Measurements from ENCODE around the gene PTPN1.

Gene PTPN1

GRCh38 chr20:50514750-50515149 is 4.6 kb downstream of the PTPN1 start:
- no peak for DNase-seq

GRCh38 chr20:50515471-50516106 is 5.4 kb downstream of the PTPN1 start:
- no peak for DNase-seq

- no peak for DNase-seq
Observed at GRCh38 chr20:50516180-50516934, 6.2 kb downstream of the PTPN1 start.

- DNase-seq, result no peak
Observed at GRCh38 chr20:50516935-50517816, 7.0 kb downstream of the PTPN1 start.

GRCh38 chr20:50517817-50518154 is 7.6 kb downstream of the PTPN1 start:
- no peak for DNase-seq

- no peak for DNase-seq
Observed at GRCh38 chr20:50518270-50518721, 8.1 kb downstream of the PTPN1 start.

GRCh38 chr20:50519036-50519762 is 9.0 kb downstream of the PTPN1 start:
- DNase-seq, result no peak

GRCh38 chr20:50520222-50520880 is 10.2 kb downstream of the PTPN1 start:
- DNase-seq, result no peak

GRCh38 chr20:50521221-50522052 is 11.3 kb downstream of the PTPN1 start:
- DNase-seq, result no peak

- no peak for DNase-seq
Observed at GRCh38 chr20:50522053-50522674, 12.0 kb downstream of the PTPN1 start.

GRCh38 chr20:50523552-50524167 is 13.5 kb downstream of the PTPN1 start:
- DNase-seq, result no peak

GRCh38 chr20:50525681-50526080 is 15.5 kb downstream of the PTPN1 start:
- DNase-seq, result no peak

- DNase-seq, result no peak
Observed at GRCh38 chr20:50526403-50526989, 16.3 kb downstream of the PTPN1 start.

GRCh38 chr20:50527068-50527605 is 17.0 kb downstream of the PTPN1 start:
- no peak for DNase-seq

- DNase-seq, result no peak
Observed at GRCh38 chr20:50528129-50528528, 17.9 kb downstream of the PTPN1 start.

GRCh38 chr20:50528804-50529351 is 18.7 kb downstream of the PTPN1 start:
- DNase-seq, result no peak

GRCh38 chr20:50532221-50532620 is 22.0 kb downstream of the PTPN1 start:
- no peak for DNase-seq

GRCh38 chr20:50533061-50533460 is 22.9 kb downstream of the PTPN1 start:
- no peak for DNase-seq

- DNase-seq, result no peak
Observed at GRCh38 chr20:50533464-50533863, 23.3 kb downstream of the PTPN1 start.
